Renal cortical epithelial cell (primary cell): Measurements from ENCODE around the gene ASCL2. TPM values are rescaled to one million over a fixed set of nuclear protein-coding genes. Genes with fewer than 3 reads are reported as not detected.

Source experiments
- DNase-seq: peaks from one replicate; pipeline ENCODE4 v3.0.0-alpha.2; 2011; ENCODE audit warnings: low read depth
- total RNA-seq: library from RNA; depleted of rRNA; stranded (reverse); fragments of >200 nt; gene quantifications from 2 replicates; pipeline ENCODE4 v1.2.3, GENCODE V29; 2014

Gene ASCL2
- total RNA-seq, 1 donor from 2014 or later: not detected

GRCh38 chr11:2272946-2273280 lies 2.5 kb upstream of the ASCL2 start:
- DNase-seq: no peak

GRCh38 chr11:2272228-2272945 lies 2.0 kb upstream of the ASCL2 start:
- DNase-seq: no peak

- DNase-seq: no peak
Measured at GRCh38 chr11:2271327-2272227, 1.2 kb upstream of the ASCL2 start.

GRCh38 chr11:2271077-2271326 lies 614 bp upstream of the ASCL2 start:
- DNase-seq: no peak

- DNase-seq: peak; percentile 9
Measured at GRCh38 chr11:2269601-2270321, 627 bp downstream of the ASCL2 start.

GRCh38 chr11:2268729-2269600 lies 1.4 kb downstream of the ASCL2 start:
- no peak for DNase-seq

GRCh38 chr11:2267851-2268728 lies 2.3 kb downstream of the ASCL2 start:
- no peak for DNase-seq

- DNase-seq: no peak
Measured at GRCh38 chr11:2267306-2267850, 3.0 kb downstream of the ASCL2 start.

- DNase-seq: no peak
Measured at GRCh38 chr11:2266586-2267305, 3.6 kb downstream of the ASCL2 start.

GRCh38 chr11:2265854-2266585 lies 4.4 kb downstream of the ASCL2 start:
- DNase-seq: no peak

GRCh38 chr11:2265396-2265795 lies 5.0 kb downstream of the ASCL2 start:
- no peak for DNase-seq

GRCh38 chr11:2264366-2265053 lies 5.9 kb downstream of the ASCL2 start:
- DNase-seq: no peak

GRCh38 chr11:2263724-2264360 lies 6.5 kb downstream of the ASCL2 start:
- DNase-seq: no peak

GRCh38 chr11:2263071-2263565 lies 7.3 kb downstream of the ASCL2 start:
- DNase-seq: no peak

GRCh38 chr11:2262301-2263070 lies 7.9 kb downstream of the ASCL2 start:
- no peak for DNase-seq

- DNase-seq: no peak
Measured at GRCh38 chr11:2261436-2262230, 8.8 kb downstream of the ASCL2 start.
